Peyer's patch (tissue), 4 donors: ENCODE results near the gene MYRFL. TPM values are rescaled to one million over a fixed set of nuclear protein-coding genes. Genes with fewer than 3 reads are reported as not detected.
"Not testable (repeated sequence)": the region's sequence is repeated elsewhere in the genome, so short reads cannot be mapped to it uniquely, and the experiment has no call there.

Experiments
- DNase-seq, 3 donors: peaks; one replicate each; pipeline ENCODE4 v3.0.0-alpha.2; 2017 to 2019
- H3K27ac ChIP-seq, 4 donors: fragments of 200-600 bp; sonication (generic); one replicate each; pipeline ENCODE4 v1.5.1; 2016 to 2019
- H3K27me3 ChIP-seq, 2 donors: fragments of 200-600 bp; sonication (generic); one replicate each; pipeline ENCODE4 v1.5.1; 2019
- H3K36me3 ChIP-seq, 3 donors: fragments of 200-600 bp; sonication (generic); one replicate each; pipeline ENCODE4 v1.5.1; 2016 to 2019
- H3K4me1 ChIP-seq, 4 donors: fragments of 200-600 bp; sonication (generic); one replicate each; pipeline ENCODE4 v1.5.1; 2016 to 2019
- H3K4me3 ChIP-seq, 4 donors: fragments of 200-600 bp; sonication (generic); 1 replicate in 3 of 4; 2 replicates in 1 of 4; pipeline ENCODE4 v1.5.1; 2016 to 2019; ENCODE audit warnings: mild to moderate bottlenecking in 1 of 4
- H3K9me3 ChIP-seq, 4 donors: fragments of 200-600 bp; sonication (generic); one replicate each; pipeline ENCODE4 v1.5.1; 2016 to 2019; ENCODE audit warnings: mild to moderate bottlenecking in 1 of 4
- POLR2A ChIP-seq, 2 donors: fragments of 450-650 bp; IDR thresholded peaks; one replicate each; pipeline ENCODE4 v1.5.1; 2017; ENCODE audit warnings: antibody characterized with exemption in 2 of 2, mild to moderate bottlenecking in 2 of 2, moderate library complexity in 2 of 2
- total RNA-seq, 4 donors: library from RNA; depleted of rRNA; stranded (reverse); fragments of >200 nt; gene quantifications; one replicate each; pipeline ENCODE4 v1.1.0, GENCODE V29; 2016
- TF ChIP-seq, protein P1 (sequence below), 6 experiments: fragments of 450-650 bp in 4 of 6; fragments of 200-600 bp in 2 of 6; sonication (generic) in 1 of 6; IDR thresholded peaks; one replicate each; pipeline ENCODE4 v1.5.1; 2017 to 2019; ENCODE audit warnings: antibody characterized with exemption in 6 of 6, mild to moderate bottlenecking in 3 of 6, moderate library complexity in 1 of 6

Gene MYRFL
- total RNA-seq, 4 donors from 2014 or later: 12.4 to 60.1 (median 54.5) TPM

- Histone ChIP-seq H3K27me3 (no peaks in the 10 kb centered on the region), H3K36me3 (no peaks in the 10 kb centered on the region), H3K27ac (no peak overlapping the region), H3K4me3 (no peak overlapping the region), H3K9me3 (no peaks in the 10 kb centered on the region), H3K4me1 (peaks cover 0 to 16% (median 0%) of the 10 kb centered on the region in 4 donors)
- no peak for TF ChIP-seq POLR2A (IDR thresholded peaks at IDR 0.05)
- TF ChIP-seq, protein P1, sequence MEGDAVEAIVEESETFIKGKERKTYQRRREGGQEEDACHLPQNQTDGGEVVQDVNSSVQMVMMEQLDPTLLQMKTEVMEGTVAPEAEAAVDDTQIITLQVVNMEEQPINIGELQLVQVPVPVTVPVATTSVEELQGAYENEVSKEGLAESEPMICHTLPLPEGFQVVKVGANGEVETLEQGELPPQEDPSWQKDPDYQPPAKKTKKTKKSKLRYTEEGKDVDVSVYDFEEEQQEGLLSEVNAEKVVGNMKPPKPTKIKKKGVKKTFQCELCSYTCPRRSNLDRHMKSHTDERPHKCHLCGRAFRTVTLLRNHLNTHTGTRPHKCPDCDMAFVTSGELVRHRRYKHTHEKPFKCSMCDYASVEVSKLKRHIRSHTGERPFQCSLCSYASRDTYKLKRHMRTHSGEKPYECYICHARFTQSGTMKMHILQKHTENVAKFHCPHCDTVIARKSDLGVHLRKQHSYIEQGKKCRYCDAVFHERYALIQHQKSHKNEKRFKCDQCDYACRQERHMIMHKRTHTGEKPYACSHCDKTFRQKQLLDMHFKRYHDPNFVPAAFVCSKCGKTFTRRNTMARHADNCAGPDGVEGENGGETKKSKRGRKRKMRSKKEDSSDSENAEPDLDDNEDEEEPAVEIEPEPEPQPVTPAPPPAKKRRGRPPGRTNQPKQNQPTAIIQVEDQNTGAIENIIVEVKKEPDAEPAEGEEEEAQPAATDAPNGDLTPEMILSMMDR (IDR thresholded peaks at IDR 0.05): no peak
- DNase-seq: no peak
Measured at GRCh38 chr12:69844416-69844815, 19.4 kb downstream of the MYRFL start.

DNA sequence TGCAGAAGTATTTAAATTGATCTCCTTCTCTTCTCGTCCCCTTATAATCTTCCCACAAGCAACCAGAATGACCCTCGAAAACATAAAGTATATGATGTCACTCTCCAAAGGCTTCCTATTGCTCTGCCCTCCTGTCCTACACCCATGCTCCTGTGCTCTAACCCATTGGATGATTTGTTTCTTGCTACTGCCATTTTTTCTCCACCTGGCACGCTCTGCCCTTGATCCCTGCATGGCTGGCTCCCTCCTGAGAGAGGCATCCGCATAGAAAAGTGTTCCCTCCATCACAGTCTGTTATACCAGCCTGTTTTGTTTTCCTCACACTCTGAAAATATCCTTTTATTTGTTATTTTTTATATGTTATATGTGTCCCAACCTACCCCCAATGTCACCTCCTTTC is 19.8 kb downstream of the MYRFL start:
- no peak overlapping the region for H3K4me3 ChIP-seq
- DNase-seq: no peak
- no peak overlapping the region for H3K27ac ChIP-seq
- no peaks in the 10 kb centered on the region for H3K36me3 ChIP-seq
- H3K9me3 ChIP-seq: no peaks in the 10 kb centered on the region
- H3K27me3 ChIP-seq: no peaks in the 10 kb centered on the region
- H3K4me1 ChIP-seq: peaks cover 0 to 16% (median 0%) of the 10 kb centered on the region in 4 donors
- TF ChIP-seq, protein P1 (IDR thresholded peaks at IDR 0.05): no peak
- TF ChIP-seq POLR2A (IDR thresholded peaks at IDR 0.05): no peak

GRCh38 chr12:69846976-69847375 is 21.9 kb downstream of the MYRFL start:
- Histone ChIP-seq H3K27me3 (no peaks in the 10 kb centered on the region), H3K4me3 (no peak overlapping the region), H3K27ac (no peak overlapping the region), H3K9me3 (no peaks in the 10 kb centered on the region), H3K4me1 (peaks cover 0 to 8% (median 0%) of the 10 kb centered on the region in 4 donors), H3K36me3 (no peaks in the 10 kb centered on the region)
- no peak for DNase-seq
- TF ChIP-seq, protein P1 (IDR thresholded peaks at IDR 0.05): no peak
- no peak for TF ChIP-seq POLR2A (IDR thresholded peaks at IDR 0.05)

- DNase-seq: no peak
- Histone ChIP-seq H3K9me3 (peaks cover 0 to 5% (median 0%) of the 10 kb centered on the region in 4 donors), H3K36me3 (peaks cover 0 to 5% (median 0%) of the 10 kb centered on the region in 3 donors), H3K4me3 (no peak overlapping the region), H3K4me1 (no peaks in the 10 kb centered on the region), H3K27me3 (no peaks in the 10 kb centered on the region), H3K27ac (no peak overlapping the region)
- TF ChIP-seq, protein P1 (IDR thresholded peaks at IDR 0.05): no peak
- TF ChIP-seq POLR2A (IDR thresholded peaks at IDR 0.05): no peak
Measured at GRCh38 chr12:69851976-69852375, 26.9 kb downstream of the MYRFL start.

- not testable (repeated sequence) for H3K9me3 ChIP-seq, DNase-seq, H3K27me3 ChIP-seq, H3K27ac ChIP-seq, H3K4me1 ChIP-seq, H3K36me3 ChIP-seq, H3K4me3 ChIP-seq
Measured at GRCh38 chr12:69853176-69853961, 28.3 kb downstream of the MYRFL start.

DNA sequence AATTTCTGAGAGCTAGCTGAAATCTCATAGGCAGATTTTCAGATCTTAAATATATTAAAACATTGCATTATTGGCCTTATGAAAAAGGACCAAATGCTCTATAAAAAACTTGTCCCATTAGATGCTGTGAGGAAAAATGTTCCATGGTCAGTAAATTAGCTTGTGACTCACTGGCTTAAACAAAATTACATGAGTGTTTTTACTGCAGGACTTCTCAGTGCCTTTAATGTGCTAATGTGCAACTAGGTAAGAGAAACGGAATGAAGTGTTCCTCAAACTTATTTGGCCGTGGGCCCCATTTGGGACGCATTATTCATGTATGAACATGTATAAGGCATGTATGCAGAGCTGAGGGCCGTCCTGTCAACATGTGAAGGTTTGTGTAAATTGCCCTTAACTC is 41.7 kb downstream of the MYRFL start:
- H3K4me1 ChIP-seq: peaks cover 0 to 6% (median 0%) of the 10 kb centered on the region in 4 donors
- H3K9me3 ChIP-seq: no peaks in the 10 kb centered on the region
- DNase-seq: no peak
- H3K27ac ChIP-seq: no peak overlapping the region
- no peaks in the 10 kb centered on the region for H3K27me3 ChIP-seq
- H3K36me3 ChIP-seq: no peaks in the 10 kb centered on the region
- no peak overlapping the region for H3K4me3 ChIP-seq
- TF ChIP-seq POLR2A (IDR thresholded peaks at IDR 0.05): no peak
- TF ChIP-seq, protein P1 (IDR thresholded peaks at IDR 0.05): no peak
